Chondrocyte (in vitro differentiated cells): ENCODE data around the gene RNF215. TPM values are rescaled to one million over a fixed set of nuclear protein-coding genes. Genes with fewer than 3 reads are reported as not detected.

Experiments
- DNase-seq: peaks from one replicate; pipeline ENCODE4 v3.0.0; 2021; ENCODE audit warnings: mixed read lengths, low spot score
- H3K27ac Mint-ChIP-seq: one replicate; pipeline ENCODE4 v1.8.0; 2021; ENCODE audit warnings: mild to moderate bottlenecking, moderate library complexity, mixed read lengths; ENCODE audit not compliant: unreplicated experiment
- H3K27me3 Mint-ChIP-seq: 2 replicates; pipeline ENCODE4 v1.8.0; 2021; ENCODE audit warnings: low read depth, mixed read lengths
- H3K36me3 Mint-ChIP-seq: 2 replicates; pipeline ENCODE4 v1.8.0; 2021; ENCODE audit warnings: low read depth, mixed read lengths
- H3K4me1 Mint-ChIP-seq: 2 replicates; pipeline ENCODE4 v1.8.0; 2021; ENCODE audit warnings: low read depth, mild to moderate bottlenecking, mixed read lengths
- H3K4me3 Mint-ChIP-seq: one replicate; pipeline ENCODE4 v1.8.0; 2021; ENCODE audit warnings: mild to moderate bottlenecking, moderate library complexity, mixed read lengths; ENCODE audit not compliant: unreplicated experiment
- H3K9me3 Mint-ChIP-seq: 2 replicates; pipeline ENCODE4 v1.8.0; 2021; ENCODE audit warnings: low read depth, mixed read lengths
- total RNA-seq: library from RNA; stranded (reverse); gene quantifications from 3 replicates; pipeline ENCODE4 v1.2.1, GENCODE V29; 2021
- TF ChIP-seq, protein P1 (sequence below): fragments of 200-600 bp; sonication (generic); IDR thresholded peaks from 2 replicates; pipeline ENCODE4 v1.5.0; 2021; ENCODE audit warnings: antibody characterized with exemption, mild to moderate bottlenecking, moderate library complexity

The RNF215 gene
- total RNA-seq, 1 donor from 2014 or later: 35.2 TPM

- H3K4me3 Mint-ChIP-seq: no peak overlapping the region
- peaks cover 54% of the 10 kb centered on the region for H3K36me3 Mint-ChIP-seq
- TF ChIP-seq, protein P1, sequence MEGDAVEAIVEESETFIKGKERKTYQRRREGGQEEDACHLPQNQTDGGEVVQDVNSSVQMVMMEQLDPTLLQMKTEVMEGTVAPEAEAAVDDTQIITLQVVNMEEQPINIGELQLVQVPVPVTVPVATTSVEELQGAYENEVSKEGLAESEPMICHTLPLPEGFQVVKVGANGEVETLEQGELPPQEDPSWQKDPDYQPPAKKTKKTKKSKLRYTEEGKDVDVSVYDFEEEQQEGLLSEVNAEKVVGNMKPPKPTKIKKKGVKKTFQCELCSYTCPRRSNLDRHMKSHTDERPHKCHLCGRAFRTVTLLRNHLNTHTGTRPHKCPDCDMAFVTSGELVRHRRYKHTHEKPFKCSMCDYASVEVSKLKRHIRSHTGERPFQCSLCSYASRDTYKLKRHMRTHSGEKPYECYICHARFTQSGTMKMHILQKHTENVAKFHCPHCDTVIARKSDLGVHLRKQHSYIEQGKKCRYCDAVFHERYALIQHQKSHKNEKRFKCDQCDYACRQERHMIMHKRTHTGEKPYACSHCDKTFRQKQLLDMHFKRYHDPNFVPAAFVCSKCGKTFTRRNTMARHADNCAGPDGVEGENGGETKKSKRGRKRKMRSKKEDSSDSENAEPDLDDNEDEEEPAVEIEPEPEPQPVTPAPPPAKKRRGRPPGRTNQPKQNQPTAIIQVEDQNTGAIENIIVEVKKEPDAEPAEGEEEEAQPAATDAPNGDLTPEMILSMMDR: no peak
- DNase-seq: no peak
- H3K9me3 Mint-ChIP-seq: no peaks in the 10 kb centered on the region
- H3K4me1 Mint-ChIP-seq: peaks cover 10% of the 10 kb centered on the region
- H3K27me3 Mint-ChIP-seq: no peaks in the 10 kb centered on the region
- no peak overlapping the region for H3K27ac Mint-ChIP-seq
Observed at GRCh38 chr22:30336752-30337460, 50.3 kb downstream of the RNF215 start.

- Mint-ChIP-seq H3K4me3 (no peak overlapping the region), H3K4me1 (peaks cover 3% of the 10 kb centered on the region), H3K27ac (no peak overlapping the region), H3K9me3 (no peaks in the 10 kb centered on the region), H3K27me3 (no peaks in the 10 kb centered on the region), H3K36me3 (peaks cover 51% of the 10 kb centered on the region)
- TF ChIP-seq, protein P1: no peak
- no peak for DNase-seq
Observed at GRCh38 chr22:30335236-30335635, 52.0 kb downstream of the RNF215 start.

DNA sequence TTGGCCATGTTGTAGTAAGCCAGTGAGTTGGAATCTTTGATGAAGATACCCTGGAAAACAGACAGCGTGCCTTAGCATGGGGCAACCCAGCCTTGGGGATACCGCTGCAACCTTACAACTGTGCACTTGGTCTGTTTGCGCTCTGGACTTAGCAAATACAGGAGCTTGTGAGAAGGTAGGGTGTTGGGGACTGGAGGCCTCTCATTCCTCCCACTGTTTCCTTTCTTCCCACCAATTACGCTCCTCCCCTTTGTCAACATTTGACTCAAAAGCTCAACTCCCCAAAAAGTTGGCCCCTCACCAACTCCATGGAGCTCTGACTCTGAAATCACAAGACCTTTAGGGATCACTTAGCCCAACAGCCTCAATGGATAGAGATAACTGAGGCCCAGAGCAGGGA, 52.6 kb downstream of the RNF215 start:
- TF ChIP-seq, protein P1: no peak
- Mint-ChIP-seq H3K9me3 (no peaks in the 10 kb centered on the region), H3K27ac (no peak overlapping the region), H3K36me3 (peaks cover 48% of the 10 kb centered on the region), H3K4me1 (peaks cover 3% of the 10 kb centered on the region), H3K4me3 (no peak overlapping the region), H3K27me3 (no peaks in the 10 kb centered on the region)
- no peak for DNase-seq

DNA sequence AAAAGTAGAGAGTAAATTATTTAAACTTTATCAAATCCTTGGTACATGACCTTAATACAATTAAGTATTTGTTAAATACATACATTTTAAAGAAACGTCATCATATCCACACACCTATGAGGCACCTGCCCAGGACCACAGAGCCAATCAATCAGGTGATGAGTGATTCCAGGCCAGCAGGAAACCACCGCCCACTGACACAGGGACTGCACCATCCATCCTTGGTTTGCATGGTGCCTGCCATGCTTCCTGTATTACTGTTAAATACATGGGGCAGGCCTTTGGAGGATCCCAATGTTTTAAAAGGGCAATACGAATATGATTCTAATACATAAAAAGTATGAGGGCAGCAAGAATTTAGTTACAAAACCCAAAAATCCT, 53.5 kb downstream of the RNF215 start:
- Mint-ChIP-seq H3K4me1 (peaks cover 6% of the 10 kb centered on the region), H3K9me3 (no peaks in the 10 kb centered on the region), H3K36me3 (peaks cover 40% of the 10 kb centered on the region), H3K27me3 (no peaks in the 10 kb centered on the region), H3K27ac (no peak overlapping the region), H3K4me3 (no peak overlapping the region)
- TF ChIP-seq, protein P1: no peak
- no peak for DNase-seq

DNA sequence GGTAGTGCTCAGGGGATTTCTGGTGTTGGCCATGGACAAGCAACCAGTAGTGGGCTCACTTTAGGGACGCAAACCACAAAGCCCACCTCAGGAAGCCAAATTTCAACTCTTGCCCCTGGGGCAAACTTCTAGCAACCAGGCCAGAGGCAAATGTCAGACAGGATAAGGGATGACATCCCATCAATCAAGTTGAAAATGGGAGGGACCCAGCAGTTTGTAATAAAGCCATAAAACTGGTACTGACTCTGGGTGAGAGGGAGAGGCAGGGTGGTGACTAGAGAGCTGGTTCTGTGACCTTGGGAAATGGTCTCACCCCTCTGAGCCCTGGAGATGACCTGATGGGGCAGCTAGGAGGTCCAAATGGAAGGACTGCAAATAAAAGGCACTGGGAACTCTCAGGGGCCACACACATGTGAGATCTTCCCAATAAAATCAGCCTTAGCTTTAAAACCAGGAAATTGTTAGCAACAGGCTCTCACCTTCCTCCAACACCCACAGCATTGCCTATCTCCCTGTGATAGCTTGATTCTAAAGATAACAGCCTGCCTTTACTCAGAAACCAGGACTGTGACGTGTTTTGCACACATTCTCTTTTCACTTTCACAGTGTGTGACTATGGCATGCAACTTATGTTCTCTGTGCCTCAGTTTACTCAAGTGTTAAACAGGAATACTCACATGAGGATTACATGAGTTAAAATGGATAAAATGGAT, 54.1 kb downstream of the RNF215 start:
- TF ChIP-seq, protein P1: no peak
- Mint-ChIP-seq H3K27ac (no peak overlapping the region), H3K4me3 (no peak overlapping the region), H3K4me1 (peaks cover 11% of the 10 kb centered on the region), H3K36me3 (peaks cover 36% of the 10 kb centered on the region), H3K27me3 (no peaks in the 10 kb centered on the region), H3K9me3 (no peaks in the 10 kb centered on the region)
- DNase-seq: no peak
